Fibroblast of upper back skin (primary cell): ENCODE results near the gene PEMT.

Experiments used
- DNase-seq: peaks from one replicate; pipeline ENCODE4 v3.0.0-alpha.2; 2013

PEMT gene

DNA sequence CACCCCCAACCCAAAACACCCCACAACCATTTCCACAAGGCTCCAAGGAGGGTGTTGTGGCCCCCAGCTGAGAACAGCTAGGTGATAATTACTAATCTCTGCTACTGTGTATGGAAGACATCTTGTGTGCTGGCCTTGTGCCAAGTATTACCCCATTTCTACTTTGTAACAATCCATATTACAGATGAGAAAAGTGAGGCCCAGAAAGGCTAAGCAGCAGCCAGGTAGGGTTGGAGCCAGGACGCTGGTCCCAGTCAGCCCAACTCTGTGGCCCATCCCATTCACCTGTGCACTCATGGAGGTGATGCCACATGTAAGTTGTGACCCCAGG lies 12.4 kb upstream of the PEMT start:
- DNase-seq: no peak

DNA sequence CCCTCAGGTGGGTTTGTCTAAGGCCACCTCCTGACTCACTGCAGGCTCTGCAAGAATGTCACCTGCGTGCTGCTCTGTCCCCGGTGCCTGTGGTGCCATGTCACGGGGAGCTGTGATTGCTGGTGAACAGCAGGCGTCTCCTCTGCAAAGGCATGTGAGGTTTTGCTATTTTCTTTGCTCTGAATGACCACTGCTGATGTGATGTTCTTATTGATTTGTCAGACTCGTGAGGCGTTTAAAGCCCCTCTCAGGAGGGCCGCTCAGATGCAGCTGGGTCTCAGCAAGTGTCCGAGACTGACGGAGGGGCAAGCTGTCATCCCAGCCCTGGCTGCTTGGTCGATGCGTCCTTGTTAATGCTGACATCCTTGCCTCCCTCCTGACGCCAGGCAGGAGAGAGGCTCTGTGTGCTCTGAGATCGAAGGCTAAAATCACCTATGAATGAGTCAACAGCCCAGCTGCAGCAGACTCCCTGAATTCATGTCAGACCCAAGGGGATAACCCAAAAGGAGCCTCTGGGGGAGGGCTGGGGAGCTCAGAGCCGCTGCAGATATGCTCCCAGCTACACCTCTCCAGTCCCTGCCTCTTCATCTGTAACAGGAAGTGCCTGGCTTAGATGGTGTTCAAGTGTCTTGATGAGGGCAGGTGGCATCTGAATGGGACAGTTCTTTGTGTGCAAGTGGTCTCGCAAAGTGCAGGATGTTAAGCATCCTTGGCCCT lies 11.8 kb upstream of the PEMT start:
- DNase-seq: no peak

DNA sequence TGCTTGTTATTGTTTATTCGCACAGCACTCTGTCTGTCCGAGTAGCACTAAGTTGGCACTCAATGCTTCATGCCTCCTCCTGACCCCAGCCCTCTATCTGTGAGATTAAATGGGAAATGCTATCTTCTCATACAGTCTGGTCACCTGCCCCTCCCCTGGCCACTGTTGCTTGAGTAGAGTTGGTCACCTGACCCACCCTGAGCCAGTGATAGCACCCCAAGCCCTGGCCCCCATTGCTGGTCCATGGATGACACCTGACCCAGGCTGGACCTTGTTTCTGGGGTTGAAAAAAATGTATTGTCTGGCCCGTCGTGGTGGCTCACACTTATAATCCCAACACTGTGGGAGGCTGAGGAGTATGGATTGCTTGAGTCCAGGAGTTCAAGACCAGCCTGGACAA lies 8.5 kb upstream of the PEMT start:
- no peak for DNase-seq

DNA sequence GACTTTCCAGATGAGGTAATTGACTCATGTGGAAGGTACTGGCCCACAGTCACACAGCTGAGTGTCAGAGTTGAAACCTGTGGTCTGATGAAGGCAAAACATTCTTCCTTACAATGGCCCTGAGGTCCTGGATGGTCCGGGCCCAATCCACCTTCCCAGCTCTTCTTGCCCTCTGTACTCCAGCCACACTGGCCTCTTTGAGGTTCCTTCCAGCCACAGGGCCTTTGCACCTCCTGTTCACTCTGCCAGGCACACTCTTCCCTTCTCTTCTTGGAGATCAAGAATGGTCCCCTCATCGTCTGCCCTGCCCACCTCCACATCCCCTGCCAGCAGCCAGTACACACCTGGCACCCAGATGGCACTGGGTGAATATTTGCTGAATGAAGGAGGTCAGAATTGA lies 6.5 kb upstream of the PEMT start:
- no peak for DNase-seq

DNA sequence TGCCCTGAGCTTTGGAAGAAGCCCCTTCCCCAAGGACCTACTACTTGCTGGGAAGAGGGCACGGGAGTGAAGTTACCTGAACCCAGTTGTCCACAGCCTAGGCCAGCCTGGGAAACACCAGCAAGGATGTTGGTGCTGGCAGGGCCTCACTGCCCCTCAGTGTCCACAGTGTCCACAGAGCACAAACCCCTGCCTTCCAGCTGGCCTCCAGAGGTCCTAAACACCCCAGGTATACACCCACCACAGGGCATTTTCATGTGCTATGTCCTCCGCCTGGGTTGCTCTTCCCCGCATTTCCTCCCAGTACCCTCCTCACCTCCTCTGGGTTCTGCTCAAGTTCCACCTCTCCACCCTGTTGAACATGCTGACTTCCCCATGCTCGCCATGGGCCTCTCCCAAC lies 4.2 kb upstream of the PEMT start:
- DNase-seq: no peak

DNA sequence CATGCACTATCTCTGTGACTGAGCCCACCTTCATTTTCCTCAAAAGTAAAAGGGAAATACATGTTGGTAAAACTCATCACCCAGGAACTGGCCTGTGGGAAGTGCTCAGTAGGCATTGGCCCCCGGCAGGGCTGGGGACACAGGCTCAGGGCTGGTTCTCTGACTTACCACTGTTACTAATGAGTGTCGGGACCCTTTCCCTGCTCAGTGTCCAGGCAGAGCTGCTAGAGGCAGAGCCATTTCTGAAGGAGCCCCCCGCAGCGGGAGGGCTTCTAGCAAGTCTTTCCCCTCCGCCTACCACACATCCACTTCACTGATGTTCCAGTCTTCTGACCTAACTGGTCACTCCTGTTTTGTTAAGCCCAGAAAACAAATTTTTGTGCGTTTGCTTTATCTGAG lies 1.7 kb upstream of the PEMT start:
- no peak for DNase-seq

DNA sequence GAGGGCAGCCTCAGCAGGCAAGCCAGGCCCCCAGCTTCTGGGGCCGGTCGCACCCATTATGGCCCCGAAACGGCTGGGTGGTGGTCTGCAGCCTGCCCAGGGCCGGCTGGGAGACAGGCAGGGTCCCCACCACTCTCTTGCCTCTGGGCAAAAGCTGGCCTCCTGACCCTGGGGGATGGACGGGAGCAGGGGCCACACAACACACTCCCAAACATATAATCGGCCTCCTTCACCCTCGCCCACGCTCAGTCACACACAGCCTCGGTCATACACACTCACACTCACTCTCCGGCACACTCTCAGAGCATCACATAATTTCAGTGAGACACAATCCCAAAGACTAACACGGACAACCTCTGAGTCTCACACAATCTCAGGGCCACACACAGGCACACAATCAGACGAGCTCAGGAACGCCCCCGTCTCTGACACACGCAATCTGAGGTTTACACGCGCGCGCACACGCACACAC lies 589 bp downstream of the PEMT start:
- DNase-seq: no peak

DNA sequence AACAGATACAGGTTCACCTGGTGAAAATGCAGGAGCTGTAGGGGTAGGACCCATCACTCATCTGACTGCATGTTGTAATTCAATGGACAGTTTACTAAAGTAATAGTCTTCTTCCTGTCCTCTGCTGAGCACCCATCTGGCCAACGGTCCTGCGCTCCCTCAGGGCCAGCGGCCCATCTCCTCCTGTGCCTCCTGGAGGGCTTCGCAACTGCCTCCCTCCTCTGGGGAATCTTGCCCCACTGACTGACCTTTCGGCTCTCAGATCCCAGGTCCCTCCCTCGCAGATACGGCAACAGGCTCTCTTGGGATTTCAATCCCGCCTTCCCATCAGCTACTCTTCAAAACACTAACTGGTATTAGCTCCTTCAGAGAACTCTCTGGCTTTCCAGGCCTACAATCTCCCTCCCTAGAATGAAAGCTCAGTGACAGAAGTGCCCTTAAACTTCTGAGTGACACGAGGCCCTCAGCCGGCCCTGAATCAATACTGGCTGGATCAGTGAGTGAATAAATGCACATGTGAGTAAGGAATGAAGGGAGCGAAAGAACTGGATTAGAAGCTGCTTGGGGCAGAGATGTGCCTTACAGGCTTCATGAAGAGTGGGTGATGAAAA lies 1.3 kb downstream of the PEMT start:
- DNase-seq: no peak

DNA sequence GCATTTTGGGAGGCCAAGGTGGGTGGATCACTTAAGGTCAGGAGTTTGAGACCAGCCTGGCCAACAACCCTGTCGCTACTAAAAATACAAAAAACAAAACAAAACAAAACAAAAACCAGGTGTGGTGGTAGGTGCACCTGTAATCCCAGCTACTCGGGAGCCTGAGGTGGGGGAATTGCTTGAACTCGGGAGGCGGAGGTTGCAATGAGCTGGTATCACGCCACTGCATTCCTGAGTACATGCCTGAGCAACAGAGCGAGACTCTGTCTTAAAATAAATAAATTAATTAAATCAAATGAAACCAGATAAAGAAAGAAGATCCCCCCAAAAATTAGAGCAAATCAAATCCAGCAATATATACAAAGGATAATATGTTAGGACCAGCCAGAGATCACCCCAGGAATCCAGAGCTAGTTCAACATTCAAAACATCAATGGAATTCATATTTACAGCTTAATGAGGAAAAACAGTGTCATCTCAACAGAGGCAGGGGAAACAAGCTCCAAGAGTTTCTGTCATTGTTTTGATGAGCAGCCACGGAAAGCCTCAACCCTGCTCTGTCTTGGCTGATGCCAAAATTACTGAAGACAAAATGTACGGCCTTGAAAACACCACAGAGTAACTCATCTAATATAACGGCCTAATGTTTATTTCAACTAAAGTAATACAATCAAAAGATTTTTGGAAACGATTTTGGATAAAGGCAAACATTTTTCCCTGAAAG lies 3.7 kb downstream of the PEMT start:
- no peak for DNase-seq

DNA sequence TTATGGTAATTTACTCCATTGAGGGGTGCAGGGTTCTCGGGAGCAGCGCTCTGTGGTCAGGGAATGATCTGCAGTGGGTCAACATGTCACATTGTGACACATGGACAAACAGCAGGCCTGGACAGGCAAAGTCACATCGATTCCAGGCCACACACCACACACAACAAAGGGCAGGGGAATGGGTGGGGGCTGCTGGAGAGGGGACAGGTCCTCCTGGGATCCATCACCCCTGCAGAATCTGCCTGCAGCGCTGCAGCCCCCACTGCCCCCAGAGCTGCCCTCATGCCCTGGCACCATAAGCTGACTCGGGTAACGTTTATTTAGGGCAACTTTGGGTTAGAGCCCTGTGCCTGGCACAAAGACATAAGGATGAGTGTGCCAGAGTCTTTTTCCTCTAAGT lies 9.1 kb downstream of the PEMT start:
- DNase-seq: no peak

DNA sequence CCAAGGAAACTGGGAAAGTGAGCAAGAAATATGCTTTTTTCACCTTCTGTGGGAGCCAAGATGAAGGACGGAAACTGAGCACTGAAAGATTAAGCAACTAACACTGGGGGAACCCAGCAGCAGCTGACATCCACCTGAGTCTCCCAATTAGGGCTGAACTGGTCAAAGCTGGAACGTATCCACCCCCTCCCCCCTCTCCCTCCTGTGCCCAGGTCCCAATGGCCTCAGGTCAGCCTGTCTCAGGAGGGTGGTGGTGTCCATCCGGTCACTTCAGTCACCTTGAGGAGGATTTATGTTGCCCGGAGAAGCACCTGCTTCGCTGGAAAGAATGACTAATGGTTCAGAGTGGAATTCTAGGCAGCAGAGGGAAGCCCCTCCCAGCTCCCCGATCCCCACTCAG lies 10.0 kb downstream of the PEMT start:
- DNase-seq: no peak

DNA sequence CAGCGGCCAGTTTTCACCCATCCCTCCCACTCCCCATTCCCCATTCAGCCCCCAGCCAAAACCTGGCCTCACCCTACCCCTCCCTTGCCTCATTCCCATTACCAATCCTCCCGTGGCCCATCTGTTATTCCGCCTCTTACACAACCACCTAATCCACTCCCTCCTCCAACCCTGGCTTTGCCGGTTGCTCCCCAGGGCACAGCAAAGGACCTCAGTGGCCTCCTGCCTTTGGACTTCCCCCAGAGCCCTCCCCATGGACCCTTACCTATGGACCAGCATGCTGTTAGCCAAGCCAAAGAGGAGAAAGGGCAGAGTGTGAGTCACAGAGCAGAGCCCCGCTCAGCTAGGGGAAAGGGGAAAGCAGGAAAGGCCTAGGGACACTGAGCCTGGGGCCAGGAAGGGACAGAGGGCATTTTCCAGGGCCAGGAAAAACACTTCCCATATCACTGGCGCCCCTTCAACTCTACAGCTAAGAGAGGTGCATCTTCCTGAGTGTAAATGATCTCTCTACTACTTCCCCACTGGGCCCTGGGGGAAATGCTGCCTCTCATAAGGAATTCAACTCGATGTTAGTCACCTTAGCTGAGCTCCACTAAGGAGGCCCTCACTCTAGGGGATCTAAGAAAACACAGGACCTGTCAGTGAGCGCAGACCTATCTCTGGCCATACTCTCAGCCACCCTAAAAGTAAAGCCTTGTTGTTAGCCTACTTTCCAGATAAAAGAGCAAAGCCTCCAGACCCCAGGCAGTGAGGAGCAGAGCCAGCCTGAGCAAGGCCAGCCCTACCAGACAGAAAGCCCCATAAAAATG lies 10.6 kb downstream of the PEMT start:
- peak; percentile 36 for DNase-seq

DNA sequence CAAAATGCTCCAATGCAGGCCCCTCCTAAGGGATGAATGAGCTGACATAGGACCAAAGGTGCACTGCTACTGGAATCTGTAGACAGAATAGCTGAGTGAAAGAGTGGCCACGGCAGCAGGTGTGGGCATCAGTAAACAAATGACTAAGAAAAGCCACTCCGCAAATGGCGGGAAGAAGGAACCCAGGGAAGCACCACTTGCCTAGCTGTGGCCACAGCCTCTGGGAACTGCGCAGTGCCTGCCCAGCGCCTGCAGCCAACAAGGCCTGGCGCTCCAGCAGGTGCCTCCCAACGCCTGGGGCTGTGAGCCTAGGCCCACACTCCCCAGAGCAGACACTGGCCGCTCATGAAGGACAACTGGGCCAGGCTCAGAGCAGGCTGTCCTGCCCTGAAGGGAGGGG lies 11.8 kb downstream of the PEMT start:
- no peak for DNase-seq

DNA sequence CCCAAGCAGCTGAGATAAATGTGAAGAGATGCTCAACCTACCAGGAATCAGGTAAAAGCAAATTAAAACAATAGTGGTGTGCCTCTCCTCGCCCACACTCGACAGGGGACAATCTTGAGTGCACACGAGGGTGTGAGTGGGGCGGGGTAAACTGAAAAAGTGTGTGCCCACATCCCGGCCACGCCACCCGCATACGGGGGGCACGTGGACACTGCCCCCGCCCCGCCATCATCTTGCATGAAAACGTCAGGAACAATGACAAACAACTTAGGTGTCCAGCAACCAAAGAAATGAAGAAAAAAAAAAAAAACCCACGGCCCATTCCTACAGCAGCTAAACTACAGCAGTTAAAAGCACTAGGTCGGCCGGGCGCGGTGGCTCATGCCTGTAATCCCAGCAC lies 14.1 kb downstream of the PEMT start:
- DNase-seq: no peak

DNA sequence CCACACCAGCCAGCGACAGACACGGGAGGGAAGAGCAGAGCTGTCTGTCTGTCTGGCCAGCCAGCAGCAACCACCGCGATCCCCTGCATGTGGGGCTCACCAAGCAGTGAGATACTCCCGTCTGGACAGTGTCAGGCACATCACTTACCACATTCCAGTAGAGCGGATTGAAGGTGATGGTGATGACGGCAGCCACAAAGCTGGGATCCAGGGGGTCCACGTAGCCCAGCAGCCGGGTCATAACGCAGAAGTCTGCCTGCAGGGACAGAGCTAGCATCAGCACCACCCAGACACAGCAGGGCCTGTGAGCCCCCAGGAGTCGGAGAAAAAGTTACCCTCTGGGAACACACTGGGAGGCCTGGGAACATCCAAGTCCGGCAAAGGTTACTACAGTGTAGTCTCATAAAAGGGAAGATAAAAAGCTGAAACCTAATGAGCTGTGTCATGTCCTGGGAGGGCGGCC lies 14.7 kb downstream of the PEMT start:
- DNase-seq: no peak

DNA sequence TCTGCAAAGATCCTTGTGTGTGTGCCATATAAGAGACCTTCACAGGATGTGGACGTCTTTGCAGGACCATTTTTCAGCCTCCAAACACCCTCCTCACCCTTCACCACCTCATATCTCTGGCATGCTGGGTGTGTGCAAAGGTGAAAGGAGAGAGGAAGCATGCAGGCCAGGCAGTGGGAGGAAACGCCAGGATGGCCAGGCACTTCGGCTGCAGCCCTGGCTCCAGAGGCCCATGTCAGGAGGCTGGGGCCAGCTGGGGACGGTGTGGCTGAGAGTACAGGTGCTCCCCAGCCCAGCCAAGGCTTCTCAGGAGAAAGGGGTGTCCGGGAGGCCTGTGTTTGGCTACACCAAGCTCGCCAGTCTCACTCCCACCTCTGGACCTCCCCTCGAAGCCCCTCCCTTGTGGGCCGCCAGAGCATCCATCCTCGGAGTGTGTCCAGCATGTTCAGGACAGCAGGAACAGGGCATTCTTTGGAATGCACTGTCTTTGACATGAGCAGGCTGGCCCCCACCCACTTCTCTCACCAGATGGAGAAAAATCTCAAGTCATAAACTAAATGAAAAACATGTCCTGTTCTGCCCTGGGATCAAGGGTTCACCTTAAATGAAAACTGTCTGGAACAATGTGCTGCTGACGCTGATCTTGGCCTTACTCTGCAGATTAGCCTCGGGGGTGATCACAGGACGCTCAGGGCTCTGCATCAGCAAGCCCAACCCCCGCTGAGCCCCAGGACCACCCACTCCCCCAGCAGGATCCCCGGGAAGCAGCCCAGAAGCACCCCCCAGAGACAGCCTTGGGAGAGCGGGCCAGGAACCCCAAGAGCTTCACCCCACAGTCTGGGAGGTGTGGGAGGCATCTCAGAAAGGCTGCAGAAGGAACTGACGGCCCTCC lies 15.9 kb downstream of the PEMT start:
- DNase-seq: peak; percentile 14

DNA sequence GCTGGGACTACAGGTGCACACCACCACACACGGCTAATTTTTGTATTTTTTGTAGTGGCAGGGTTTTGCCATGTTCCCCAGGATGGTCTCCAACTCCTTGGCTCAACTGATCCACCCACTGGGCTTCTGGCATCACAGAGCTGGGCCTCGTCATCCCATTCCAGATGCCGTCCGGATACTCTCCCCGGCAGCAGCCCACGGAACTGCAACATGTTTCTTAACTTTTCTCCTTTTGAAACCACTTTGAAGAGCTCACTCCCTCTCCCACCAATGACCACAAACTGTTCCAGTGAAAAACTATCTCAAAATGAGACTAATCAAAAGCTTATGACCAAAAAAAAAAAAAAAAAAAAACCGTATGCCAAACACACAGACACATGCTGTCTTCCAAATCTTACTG lies 17.6 kb downstream of the PEMT start:
- DNase-seq: peak; percentile 26

DNA sequence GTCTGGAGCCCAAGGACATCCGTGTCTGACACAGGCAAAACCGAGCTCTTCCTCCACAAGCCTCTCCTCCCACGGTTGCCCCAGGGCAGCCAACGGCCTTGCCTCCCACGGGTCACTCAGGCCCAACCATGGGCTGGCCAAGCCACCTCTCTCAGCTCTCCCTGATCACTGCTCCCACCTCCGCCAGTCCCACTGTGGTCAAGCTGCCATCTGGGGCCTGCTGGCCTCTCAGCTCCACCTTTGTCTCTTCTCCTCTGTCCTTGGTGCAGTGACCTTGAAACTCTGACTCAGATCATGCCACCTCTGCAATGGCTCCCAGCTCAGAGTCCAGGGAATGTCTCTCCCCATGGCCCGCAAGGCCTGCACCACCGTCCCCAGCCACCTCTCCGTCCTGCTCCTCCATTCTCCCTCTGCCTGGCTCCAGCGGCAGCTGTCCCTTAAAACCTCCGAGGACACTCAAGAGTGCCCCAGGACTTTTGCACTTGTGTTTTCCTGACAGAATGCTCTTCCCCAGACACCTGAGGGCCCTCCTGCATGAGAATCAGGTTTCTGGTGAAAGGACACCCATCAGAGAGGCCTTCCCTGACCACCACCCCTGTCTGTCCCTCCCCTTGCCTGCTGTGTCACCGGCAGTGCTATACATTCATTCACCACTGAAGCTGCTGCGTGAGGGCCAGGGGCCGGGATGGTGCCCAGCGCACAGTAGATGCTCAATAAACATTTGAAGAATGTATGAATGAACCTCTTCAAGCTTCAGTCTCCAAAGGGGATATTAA lies 19.3 kb downstream of the PEMT start:
- no peak for DNase-seq

DNA sequence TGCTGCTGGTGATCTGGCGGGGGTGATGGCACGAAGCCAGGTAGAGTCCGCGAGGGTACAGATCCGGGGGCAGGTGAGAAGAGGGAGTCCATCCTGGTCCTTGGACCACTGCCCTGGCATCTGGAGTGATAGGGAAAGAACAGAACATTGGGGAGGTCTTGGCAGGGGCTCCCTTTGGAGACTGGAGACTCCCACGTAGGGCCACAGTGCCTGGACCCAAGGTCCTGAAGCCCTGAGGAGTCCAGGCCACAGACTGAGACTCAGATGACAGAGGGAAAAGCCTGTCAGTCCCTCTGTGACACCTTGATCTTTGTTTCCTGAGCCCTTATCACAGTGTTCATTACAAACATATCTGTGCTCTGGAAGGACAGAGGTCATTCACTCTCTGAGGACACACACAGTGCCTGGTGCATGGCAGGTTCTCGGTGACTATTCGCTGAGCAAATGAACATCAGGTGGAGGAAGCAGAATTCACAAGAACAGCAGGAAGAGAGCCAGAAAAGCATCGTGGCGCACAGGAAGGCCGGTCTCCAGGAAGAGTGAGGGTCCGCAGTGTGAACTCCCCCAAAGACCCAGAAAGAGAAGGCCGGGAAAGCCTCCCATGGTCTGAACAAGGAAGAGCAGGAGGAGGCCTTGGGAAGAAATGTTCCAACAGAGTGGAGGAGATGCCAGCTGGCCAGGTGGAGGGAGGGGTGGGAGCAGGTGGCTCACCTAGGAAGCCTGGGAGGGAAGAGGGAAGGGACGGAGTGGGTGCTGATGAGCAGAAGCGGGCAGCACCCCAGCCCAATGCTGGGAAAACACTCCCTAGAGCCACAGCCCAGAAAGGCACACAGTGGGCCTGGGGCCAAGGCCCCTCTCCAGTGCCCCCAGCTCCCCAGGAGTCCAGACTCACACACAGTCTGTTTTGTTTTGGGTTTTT lies 20.5 kb downstream of the PEMT start:
- no peak for DNase-seq

DNA sequence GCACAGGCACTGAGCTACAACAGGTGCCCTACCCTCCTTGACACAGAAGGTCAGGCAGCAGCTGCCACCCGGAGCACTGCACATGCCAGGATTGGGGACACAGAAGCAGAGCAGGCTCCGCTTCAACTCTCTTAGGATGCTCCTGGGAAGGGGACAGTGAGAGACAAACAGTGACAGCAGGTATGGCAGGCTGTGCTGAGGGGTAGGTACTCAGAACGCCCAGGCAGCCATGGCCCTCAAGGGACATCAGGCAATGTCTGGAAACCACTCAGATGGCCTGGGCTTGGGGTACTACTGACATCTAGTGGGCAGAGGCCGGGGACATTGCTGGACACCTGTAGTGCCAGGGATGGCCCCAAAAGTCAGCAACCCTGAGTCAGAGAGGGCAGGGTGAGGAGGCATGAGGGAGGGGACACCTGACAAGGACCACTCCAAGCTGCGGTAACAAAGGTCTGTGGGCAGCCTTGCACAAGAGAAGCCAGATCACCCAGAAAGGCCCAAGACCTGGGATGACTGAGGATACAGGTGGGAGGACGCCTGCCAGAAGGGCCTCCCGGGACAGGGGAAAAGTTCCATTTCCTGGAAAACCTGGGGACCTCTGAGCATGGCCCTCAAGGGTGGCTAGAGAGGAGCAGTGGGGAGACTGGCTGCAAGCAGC lies 21.2 kb downstream of the PEMT start:
- DNase-seq: peak; percentile 26
